Anterior cingulate cortex (tissue), 58 donors: ENCODE data around the gene LAMP5.

Experiments used
- DNase-seq, 58 donors: peaks; one replicate each; lab custom pipeline; 2025; lab: John Stamatoyannopoulos, UW

LAMP5 gene

DNA sequence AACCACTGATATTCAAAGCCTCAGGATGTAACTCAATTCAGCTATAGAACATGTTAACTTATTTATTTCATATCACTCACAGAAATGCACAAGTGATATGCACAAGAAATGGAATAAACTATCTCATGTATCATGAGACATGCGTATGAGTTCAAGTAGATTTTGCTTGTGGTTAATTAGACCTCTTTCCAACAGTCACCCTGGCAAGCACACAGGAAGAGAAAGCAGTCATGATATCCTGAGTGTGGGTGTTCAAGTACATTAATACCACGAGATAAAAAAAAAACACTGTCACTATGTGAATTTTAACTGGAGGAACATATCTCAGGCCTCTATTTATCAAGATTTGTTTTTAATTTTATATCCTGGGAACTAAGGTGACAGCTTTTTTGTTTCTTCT, 64.2 kb downstream of the LAMP5 start:
- no peak for DNase-seq
